ENCODE results near the gene EXOC5.

EXOC5 gene

GRCh38 chr14:57169901-57170300, 98.8 kb downstream of the EXOC5 start:
- no peak for DNase-seq (ENCODE audit: low read depth in 2 of 2)

GRCh38 chr14:57168138-57168679, 100.5 kb downstream of the EXOC5 start:
- no peak for DNase-seq (ENCODE audit: low read depth in 2 of 2)

GRCh38 chr14:57161583-57162234, 107.0 kb downstream of the EXOC5 start:
- DNase-seq (ENCODE audit: low read depth in 2 of 2): no peak

- no peak for DNase-seq (ENCODE audit: low read depth in 2 of 2)
Observed at GRCh38 chr14:57160333-57160732, 108.4 kb downstream of the EXOC5 start.

- no peak for DNase-seq (ENCODE audit: low read depth in 2 of 2)
Observed at GRCh38 chr14:57153286-57153685, 115.4 kb downstream of the EXOC5 start.
